HG02763 (cell line): Measurements from ENCODE around the gene HSF4.

Experiments used
- ATAC-seq: cut with Tn5 transposase; IDR thresholded peaks from one replicate; pipeline ENCODE4 v1.9.1; 2021; ENCODE audit warnings: mild to moderate bottlenecking, moderate library complexity; ENCODE audit not compliant: unreplicated experiment

HSF4 gene

DNA sequence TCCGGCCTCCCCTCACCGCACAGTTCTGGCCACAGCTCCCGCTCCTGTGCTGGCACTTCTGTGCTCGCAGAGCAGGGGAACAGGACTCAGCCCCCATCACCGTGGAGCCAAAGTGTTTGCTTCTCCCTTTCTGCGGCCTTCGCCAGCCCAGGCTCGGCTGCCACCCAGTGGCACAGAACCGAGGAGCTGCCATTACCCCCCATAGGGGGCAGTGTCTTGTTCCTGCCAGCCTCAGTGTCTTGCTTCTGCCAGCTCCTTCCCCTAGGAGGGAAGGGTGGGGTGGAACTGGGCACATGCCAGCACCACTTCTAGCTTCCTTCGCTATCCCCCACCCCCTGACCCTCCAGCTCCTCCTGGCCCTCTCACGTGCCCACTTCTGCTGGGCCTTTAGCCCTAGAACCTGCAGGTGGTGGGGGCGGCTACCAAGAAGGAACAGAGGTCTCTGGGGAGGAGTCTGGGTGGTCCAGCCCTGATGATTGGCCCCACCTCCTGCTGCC, 33.7 kb downstream of the HSF4 start:
- ATAC-seq, result no peak

DNA sequence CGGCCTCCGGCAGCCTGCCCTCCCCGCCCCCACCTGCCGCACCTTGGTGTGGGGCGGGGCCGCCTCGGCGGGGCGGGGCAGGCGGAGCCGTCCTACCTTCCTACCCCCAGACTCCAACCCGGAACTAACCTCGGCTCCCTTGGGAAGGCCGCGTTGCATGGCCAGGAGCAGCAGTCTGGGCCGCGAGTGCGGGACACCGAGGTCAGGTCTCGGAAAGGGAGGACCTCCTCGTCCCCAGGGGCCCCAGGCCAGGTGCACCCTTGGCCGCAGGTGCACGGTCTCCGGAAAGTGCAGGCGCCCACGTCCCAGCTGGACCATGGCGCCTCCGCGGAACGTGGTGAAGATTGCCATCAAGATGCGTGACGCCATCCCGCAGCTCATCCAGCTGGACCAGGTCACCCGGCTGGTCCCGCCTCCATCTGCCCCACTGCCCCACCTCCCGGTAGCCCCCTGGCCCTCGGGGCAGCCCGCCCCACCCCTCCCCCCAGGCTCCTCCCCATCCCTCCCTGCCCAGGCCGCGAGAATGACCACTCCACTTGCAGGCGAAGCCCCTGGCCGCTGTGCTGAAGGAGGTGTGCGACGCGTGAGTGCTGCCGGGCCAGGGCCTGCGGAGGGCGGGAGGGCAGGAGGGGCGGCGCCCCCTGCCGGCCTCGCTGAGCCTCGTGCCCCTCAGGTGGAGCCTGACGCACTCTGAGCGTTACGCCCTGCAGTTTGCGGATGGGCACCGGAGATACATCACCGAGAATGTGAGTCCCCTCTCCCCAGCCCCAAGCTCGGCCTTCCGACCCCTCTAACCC, 34.7 kb downstream of the HSF4 start, which contains the start of gene ELMO3:
Gene ELMO3, plus strand, starts transcription at position 121 of the 797 bp plus-strand sequence. Its CDS starts 196 bp downstream, at position 317.
- ATAC-seq, result no peak

DNA sequence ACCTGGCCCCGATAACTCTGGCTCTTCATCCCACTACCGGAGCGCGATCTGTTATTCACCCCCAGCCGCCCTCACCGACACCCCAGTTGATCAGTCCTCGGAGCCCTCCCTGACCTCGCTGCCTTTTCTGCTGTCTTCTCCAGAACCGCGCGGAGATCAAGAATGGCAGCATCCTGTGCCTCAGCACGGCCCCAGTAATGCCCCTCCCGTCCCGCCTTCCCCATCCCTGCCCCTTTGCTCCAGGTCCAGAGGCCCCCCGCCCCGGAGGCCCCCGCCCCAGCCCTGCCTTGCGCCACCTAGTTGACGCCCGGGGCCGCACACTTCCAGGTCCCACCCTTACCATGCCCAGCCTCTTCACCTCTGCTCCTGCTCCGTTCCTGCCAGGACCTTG, 35.3 kb downstream of the HSF4 start:
- no peak for ATAC-seq

DNA sequence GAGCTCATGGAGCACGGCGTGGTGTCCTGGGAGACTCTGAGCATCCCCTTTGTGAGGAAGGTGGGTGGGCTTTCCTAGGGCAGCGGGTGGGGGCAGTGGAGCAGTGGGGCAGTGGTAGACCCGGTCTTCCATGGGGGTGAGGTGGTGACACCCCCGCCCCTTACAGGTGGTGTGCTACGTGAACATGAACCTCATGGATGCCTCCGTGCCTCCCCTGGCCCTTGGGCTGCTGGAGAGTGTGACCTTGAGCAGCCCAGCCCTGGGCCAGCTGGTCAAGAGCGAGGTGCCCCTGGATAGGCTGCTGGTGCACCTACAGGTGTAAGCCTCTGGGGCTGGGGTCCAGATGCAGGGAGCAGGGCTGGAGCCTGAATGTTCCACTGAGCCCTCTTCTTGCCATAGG, 35.9 kb downstream of the HSF4 start:
- no peak for ATAC-seq

DNA sequence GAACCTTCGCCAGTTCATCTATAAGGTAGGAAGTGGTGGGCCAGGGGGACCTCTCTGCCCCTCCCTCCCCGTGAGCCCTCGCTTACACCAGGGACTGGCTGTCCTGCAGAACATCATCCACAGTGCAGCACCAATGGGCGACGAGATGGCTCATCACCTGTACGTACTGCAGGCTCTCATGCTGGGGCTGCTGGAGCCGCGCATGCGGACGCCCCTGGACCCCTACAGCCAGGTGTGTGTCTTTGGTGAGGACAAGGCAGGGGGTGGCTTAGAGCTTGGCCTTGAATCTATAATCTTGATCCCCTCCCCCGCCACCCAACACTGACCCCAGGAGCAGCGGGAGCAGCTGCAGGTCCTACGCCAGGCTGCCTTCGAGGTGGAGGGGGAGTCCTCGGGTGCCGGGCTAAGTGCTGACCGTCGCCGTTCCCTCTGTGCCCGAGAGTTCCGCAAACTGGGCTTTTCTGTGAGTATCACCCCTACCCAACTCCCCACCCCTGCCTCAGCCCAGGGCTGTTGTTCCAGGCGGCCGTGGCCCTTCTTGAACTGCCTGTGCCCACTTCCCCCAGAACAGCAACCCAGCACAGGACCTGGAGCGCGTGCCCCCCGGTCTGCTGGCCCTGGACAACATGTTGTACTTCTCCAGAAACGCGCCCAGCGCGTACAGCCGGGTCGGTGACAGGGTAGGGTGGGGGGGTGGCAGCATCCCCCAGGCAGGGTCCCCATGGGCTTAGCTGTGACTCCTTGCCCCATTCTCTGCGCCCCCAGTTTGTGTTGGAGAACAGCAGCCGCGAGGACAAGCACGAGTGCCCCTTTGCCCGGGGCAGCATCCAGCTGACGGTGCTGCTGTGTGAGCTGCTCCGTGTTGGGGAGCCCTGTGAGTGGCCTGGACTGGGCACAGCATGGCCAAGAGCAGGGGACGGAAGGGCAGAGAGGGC, 37.1 kb downstream of the HSF4 start:
- no peak for ATAC-seq

DNA sequence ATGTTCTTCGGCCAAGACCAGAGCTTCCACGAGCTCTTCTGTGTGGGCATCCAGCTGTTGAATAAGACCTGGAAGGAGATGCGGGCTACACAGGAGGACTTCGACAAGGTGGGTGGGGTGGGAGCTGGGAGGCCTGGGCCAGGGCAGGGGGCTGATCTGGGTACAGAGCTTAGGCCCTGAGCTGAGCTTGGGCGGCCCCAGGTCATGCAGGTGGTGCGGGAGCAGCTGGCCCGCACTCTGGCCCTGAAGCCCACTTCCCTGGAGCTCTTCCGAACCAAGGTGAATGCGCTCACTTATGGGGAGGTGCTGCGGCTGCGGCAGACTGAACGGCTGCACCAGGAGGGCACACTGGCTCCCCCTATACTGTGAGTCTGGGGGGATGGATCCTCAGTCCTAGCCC, 37.9 kb downstream of the HSF4 start:
- no peak for ATAC-seq

DNA sequence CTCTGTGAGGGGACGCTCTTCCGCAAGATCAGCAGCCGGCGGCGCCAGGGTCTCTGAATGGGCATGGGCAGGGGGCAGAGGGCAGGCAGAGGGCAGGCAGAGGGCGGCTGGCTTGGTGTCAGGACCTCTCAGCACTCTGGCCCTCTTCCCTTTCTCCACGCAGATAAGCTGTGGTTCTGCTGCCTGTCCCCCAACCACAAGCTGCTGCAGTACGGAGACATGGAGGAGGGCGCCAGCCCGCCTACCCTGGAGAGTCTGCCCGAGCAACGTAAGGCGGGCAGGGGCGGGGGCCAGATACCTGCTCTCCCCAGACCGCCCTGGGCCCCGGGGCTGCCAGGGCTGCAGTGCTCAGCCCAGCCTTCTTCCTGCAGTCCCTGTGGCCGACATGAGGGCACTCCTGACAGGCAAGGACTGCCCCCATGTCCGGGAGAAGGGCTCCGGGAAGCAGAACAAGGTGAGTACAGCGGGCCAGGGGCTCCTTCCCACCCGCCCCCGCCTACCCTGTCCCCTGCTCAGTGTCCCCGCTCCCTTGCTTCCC, 38.5 kb downstream of the HSF4 start:
- no peak for ATAC-seq

DNA sequence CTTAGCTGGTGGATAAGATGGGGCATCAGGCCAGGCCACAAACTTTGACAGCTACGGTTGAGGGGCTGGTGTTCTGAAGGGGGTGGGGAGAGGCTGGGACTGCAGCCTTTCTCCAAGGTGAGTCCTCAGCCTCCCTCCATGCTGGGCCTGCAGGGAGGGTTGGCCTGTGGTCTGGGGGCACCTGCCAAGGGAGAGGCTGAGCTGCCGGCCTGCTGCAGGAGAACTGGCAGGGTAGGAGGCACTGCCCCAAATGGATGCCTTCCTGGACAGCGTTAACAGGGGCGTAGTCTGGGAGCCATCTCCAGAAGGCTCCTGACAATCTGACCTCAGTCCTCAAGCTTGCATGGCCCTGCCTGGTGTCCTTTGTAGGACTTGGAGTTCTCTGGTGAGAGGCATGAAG, 39.5 kb downstream of the HSF4 start:
- no peak for ATAC-seq

DNA sequence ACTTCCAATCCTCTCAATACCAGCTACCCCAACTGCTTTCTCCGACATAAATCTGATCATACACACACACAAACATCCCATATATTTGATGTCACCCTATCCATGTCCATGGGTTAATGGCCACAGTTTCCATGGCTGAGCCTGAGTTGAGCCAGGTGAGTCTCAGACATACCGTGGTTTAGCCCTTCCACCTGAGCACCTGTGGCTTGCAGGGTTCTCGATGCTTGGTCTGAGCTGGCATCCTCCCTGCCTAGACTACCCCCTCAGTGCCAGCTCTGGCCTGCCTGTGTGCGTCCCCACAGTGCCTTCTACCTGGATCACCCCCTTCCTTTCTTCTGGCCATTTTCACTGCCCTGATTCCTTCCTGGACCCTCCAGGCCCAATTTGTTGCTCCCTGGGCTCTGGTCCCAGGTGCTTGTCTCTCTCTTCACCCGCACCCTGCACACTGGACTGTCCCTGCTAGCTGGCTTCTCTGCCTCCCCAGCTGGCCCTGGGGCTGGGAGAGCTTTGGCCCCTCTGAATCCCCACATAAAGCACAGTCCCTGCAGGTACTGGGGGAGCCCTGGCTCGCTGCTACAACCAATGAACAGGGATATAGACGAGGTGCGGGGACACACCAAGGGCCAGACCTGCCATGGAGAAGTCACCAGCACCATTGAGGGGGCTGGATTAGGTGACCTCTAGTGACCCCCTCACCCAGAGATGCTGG, 41.7 kb downstream of the HSF4 start:
- no peak for ATAC-seq

DNA sequence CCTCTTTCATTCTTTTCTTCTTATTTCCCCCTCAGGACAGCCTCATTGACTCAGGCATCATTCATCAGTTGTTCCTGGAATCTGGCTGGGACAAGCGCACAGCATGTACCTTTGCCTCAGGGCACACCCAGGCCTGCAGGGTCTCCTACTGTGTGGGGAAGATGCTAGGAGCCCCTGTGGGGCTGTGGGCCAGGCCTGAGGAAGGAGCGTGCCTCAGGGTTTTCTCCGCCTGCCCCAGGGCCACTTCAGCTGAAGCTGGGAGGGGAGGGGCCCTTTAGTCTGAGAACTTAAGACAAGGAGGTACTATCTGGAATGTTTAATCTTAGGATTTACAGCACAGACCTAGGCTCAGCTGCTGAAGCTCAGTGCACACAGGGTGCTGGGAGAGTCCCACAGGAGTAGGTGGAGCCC, 42.3 kb downstream of the HSF4 start:
- no peak for ATAC-seq

DNA sequence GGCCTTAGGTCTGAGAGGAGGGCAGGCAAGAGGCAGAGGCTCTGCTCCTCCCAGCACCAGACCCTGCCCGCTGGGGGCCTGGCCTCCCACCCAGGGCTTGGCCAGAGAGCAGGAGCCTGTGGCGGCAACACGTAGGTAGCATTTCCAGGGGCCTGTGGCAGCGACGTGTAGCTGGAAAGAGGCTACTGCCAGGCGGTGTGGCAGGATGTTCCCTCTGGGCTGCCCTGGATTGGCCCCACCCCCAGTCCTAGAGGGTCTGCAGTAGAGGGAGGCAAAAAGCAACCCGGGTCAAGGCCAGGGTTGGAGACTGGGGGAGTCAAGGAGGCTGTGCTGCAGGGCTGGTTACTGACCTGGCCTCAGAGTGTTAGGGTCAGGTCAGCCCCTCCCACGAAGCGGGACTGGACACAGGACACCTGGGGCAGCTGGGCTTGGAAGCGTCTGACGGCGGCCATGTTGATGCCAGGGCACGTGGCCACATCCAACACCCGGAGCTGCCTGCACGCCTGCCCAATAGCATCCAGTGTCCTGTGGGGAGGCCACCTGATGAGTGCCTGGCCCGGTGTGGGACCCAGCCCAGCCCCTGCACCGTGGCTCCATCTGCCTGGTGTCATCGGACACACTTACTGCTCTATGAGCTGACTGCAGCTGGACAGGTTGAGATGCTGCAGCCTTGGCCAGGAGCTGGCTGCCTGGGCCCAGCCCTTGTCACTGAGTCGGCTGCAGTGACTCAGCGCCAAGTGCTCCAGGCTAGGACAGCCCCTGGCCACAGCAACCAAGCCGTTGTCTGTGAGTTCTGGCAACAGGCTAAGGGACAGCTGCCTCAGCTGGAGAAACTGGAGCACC, 42.9 kb downstream of the HSF4 start:
- ATAC-seq, result no peak

DNA sequence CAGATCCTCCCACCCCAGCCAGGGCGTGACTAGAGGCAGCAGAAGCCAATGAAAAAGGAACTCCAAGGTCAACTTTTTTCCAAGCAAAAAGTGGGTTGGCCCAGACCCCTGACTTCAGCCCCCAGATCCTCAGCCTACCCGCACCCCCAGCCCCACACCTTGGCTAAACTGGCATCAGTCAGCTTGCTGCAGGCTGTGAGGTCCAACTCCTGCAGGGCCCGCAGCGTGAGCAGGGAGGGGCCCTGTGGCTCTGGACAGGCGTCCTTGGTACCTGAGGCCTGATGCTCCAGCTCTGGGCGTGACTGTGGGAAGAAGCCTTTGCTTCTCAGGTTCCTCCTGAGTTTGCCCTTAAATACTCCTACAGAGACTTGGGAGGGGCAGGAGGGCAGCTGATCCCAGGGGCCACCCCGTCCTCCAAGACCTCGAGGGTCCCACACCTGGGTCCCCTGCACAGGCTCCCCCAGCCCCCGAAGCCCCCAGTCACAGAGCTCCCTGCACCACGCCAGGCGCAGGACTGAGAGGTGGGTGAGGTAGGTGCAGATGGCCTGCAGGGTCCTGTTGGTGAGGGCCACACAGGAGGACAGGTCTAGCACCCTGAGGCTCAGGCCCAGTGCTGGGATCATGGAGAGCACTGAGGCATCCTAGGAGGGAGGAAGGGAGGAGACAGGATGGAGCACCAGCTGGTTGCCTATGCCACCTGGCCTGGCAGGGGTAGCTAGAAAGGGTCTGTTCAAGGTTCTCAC, 43.8 kb downstream of the HSF4 start:
- no peak for ATAC-seq

DNA sequence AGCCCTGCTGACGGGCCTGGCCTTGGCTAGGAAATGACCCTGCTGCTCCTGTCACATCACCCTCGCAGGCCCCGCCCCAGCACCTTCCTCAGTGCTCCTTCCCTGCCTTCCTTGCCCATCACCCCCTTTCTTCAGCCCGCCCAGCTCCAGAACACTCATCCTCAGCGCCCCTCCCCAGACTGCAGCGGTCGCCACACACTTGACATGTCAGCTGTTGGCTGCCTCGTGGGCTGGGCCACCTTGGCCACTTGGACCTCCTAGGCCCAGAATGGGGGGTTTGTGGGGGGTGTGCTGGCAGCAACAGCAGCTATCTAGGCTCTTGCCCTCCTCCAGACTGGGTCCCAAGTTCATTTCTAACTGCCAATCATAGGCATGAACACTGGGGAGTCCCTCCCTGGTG, 45.0 kb downstream of the HSF4 start:
- no peak for ATAC-seq

DNA sequence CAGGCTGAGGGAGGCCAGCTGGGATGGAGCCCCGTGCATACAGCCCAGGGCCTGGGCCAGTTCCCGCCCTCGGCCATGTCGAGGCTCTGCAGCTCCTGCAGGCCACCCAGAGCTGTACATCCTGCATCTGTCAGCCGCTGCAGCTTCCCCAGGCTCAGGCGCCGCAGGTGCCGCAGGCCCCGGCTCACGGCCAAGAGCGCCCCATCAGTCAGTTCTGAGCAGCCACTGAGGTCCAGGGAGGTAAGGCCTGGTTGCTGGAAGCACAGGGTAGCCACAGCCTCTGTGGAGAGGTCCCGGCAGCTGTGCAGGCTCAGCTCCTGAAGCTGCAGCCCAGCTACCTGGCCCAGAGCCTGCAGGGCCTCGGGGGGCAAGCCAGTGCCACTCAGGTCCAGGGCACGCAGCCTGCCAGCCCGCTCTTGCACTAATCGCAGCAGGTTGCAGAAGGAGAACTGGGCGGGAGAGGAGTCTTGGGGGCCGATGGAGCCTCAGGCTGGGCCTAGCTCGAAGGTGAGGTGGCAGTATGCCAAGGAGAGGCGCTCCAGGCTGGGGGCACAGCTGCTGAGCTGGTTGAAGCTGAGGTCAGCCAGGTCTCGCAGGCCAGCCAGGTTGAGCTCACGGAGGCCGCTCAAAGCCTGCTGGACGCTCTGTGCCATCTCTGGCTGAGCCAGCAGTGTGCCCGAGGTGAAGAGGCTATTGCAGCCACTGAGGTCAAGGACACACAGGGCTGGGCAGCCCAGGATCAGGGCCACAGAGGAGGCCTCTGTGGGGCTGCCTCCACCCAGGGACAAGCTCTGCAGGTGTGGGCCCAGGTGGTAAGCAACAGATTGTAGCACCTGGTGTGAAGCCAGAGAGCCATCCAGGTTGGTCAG, 45.8 kb downstream of the HSF4 start:
- ATAC-seq, result no peak

DNA sequence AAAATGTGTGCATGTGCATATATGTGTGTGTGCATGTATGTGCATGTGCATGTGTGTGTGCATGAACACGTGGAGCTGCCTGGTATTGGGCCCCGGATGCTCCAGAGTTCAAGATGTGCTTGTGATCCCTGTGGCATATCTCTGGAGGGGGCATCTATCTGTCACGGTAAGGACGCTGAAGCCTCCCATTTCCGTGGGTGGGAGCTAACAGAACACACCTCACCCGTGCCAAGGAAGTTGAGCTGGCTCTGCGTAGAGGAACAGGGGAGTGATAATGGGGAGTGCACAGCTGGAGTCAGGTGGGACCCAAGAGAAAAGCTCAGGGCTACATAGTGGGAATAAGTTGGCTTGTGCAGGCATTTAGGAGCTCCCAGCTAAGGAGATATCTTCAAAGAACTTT, 47.1 kb downstream of the HSF4 start:
- ATAC-seq, result no peak

DNA sequence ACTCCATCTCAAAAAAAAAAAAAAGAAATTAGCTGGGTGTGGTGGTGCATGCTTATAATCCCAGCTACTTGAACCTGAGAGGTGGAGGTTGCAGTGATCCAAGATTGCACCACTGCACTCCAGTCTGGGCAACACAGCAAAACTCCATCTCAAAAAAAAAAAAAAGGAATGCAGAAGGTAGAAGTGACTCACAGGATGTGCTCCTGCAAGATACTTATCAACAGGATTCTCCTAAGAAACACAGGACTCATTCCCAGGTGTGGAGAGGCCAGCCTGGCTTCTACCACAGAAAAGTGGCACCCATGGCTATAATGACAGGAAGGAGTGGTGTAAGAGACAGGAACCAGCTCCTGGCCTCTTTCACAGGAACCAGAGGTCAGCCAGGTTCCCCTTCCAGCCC, 48.2 kb downstream of the HSF4 start:
- ATAC-seq, result no peak

DNA sequence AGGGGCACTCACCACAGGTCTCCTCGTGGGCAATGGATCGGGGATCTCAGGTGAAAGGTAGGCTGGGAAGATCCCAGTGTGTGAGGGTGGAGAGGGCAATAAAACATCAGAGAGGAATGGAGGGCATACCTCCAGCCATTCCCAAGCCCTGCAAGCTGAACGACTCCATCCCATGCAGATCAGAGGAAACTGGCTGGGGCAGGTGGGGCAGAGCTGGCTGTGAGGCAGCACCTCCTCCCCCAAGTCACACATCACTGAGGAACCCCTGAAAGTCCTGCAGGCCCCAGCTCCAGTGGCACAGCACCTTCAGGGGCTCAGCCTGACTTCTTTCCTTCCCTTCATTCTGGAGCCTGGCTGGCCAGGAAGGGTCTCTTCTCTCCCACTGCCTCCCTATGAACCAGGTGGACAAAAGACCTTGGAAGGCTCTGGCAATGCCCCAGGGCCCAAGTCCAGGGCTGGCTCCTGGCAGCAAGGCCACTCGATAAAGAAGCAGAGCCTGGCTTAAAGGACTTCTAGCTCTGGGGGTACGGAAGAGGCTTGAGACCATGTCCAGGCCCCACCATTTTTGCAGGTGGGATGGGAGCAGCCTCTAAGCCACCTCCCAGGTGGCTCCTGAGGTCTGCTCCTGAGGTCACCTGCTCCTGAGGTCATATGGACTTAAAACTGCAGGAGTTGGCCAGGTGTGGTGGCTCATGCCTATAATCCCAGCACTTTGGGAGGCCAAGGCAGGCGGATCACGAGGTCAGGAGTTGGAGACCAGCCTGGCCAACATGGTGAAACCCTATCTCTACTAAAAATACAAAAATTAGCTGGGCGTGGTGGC, 48.9 kb downstream of the HSF4 start:
- ATAC-seq, result no peak
